ENCODE measurements around the gene NEK7. TPM values are rescaled to one million over a fixed set of nuclear protein-coding genes. Genes with fewer than 3 reads are reported as not detected.
A peak's percentile ranks its signal among the peaks of the same experiment; 100 is the strongest.

NEK7 gene
- total RNA-seq, 1 donor, result 366 TPM

DNA sequence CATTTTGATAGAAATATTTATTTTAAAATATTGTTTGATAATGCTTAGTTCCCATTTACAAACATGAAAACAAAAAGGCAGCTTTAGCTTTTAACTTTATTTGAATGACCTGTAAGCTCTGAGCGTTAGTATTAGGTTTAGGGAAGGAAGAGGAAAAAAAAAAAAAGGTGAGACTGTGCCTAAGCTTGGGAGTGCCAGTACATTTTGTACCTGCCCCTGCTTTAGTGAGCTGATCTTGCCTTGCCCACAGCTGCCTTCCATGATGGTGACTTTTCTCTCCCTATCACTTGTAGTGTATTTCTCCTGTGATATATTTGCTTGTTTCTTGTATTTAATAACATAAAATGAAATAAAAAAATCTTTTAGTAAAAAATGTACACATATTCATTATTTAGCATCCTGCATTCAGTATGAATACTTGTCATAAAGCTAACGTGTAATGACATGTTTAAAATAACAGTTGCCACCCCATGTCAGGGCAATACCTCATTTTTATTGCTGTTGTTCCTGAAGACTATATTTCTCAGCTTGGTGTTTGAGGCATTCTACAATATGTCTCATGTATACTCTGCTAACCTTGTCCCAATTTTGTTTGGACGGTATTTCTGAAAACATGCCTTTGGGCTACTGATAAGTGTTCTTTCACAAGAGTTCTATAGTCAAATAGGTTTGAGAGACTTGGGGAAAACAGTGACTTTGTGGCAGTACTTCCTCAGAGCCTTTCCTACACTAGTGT, 76.3 kb downstream of the NEK7 start:
- TF ChIP-seq, protein P1, sequence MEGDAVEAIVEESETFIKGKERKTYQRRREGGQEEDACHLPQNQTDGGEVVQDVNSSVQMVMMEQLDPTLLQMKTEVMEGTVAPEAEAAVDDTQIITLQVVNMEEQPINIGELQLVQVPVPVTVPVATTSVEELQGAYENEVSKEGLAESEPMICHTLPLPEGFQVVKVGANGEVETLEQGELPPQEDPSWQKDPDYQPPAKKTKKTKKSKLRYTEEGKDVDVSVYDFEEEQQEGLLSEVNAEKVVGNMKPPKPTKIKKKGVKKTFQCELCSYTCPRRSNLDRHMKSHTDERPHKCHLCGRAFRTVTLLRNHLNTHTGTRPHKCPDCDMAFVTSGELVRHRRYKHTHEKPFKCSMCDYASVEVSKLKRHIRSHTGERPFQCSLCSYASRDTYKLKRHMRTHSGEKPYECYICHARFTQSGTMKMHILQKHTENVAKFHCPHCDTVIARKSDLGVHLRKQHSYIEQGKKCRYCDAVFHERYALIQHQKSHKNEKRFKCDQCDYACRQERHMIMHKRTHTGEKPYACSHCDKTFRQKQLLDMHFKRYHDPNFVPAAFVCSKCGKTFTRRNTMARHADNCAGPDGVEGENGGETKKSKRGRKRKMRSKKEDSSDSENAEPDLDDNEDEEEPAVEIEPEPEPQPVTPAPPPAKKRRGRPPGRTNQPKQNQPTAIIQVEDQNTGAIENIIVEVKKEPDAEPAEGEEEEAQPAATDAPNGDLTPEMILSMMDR (IDR thresholded peaks at IDR 0.05; ENCODE audit: insufficient read depth, low read depth, low read length), result no peak
- DNase-seq (ENCODE audit: low read depth), result no peak
- no peak overlapping the region for H3K4me3 ChIP-seq (ENCODE audit: low read depth, low read length)

DNA sequence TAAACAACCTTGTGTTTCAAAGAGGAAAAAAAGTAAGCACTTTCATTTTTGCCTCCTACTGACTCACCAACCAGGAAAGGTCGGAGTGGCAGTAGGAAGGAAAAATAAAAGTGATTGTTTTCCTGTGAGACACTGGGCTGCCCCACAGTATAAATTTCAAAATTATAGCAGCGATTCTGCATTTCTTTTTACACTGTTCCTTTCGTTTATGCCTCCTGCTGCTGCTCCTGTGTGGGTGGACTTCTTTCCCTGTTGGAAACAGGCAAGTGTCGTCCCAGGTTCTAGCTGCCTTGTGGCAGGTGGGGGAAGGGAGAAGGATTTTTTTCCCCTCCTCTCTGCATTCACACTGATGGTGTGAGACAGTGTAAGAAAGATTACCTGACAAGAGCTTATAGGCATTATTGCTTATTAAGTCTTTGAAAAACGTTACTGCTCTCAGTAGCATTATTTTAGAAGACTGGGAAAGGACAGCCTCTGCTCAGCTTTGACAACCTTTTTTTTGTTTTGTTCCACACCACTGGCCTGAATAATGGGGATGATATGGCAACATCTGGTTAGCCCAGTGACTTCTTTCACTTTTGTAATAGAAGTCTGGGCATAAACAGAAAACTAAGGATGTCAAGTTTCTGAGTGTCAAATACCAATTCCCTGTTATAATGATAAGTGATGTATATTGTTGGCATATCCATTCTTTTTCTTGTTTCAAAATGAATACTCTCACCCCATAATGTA, 77.9 kb downstream of the NEK7 start:
- TF ChIP-seq, protein P1 (IDR thresholded peaks at IDR 0.05; ENCODE audit: insufficient read depth, low read depth, low read length), result no peak
- DNase-seq (ENCODE audit: low read depth), result peak; percentile 59
- peak overlapping the region; percentile 48 for H3K4me3 ChIP-seq (ENCODE audit: low read depth, low read length)

DNA sequence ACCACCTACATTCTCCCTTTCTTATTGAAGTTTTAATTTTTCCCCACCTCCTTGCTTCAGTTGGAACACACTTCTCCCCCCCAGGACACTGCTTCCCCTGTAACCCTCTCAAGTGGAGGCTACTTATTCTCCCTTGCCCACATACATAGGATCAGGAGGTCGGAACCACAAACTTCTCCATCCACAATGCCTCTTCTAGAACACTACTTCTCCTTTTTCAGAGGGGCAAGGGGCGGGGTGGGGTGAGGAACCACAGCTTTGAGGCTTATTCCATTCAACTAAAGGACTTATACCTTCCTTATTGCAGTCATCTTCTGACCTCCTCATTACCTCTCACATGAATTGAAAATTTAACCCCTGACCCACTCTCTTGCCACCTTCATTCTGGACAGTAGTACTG, 81.3 kb downstream of the NEK7 start:
- TF ChIP-seq, protein P1 (IDR thresholded peaks at IDR 0.05; ENCODE audit: insufficient read depth, low read depth, low read length), result no peak
- DNase-seq (ENCODE audit: low read depth), result no peak
- no peak overlapping the region for H3K4me3 ChIP-seq (ENCODE audit: low read depth, low read length)

DNA sequence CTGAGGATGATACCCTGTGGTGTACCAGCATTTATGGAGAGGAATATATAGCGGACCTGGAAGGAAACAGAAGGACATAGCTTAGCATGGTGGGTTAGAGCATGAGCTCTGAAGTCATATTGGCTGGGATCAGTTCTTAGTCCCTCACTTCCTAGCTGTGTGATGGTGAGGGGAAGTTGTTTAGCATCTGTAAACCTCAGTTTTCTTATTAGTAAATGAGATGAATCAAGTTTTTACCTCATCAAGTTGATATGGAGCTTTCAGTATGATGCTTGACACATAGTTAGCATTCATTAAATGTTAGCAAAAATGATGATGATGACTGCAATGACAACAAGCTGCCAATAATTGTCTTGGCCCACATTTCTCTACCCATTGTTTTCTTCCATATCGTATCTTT, 84.8 kb downstream of the NEK7 start:
- no peak overlapping the region for H3K4me3 ChIP-seq (ENCODE audit: low read depth, low read length)
- no peak for DNase-seq (ENCODE audit: low read depth)
- TF ChIP-seq, protein P1 (IDR thresholded peaks at IDR 0.05; ENCODE audit: insufficient read depth, low read depth, low read length), result no peak

DNA sequence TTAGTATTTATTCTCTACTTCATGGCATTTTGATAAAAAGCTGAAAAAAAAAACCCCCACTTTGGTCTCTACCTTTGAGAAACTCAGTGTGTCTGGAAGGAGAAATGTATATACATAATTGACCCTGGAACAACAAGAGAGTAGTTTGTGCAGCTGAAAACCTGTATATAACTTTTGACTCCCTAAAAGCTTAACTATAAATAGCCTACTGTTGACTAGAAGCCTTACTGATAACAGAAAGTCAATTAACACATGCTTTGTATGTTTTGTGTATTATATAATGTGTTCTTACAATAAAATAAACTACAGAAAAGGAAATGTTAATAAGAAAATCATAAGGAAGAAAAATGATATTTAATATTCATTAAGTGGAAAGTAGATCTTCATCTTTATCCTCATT, 88.0 kb downstream of the NEK7 start:
- no peak for DNase-seq (ENCODE audit: low read depth)
- H3K4me3 ChIP-seq (ENCODE audit: low read depth, low read length), result no peak overlapping the region
- TF ChIP-seq, protein P1 (IDR thresholded peaks at IDR 0.05; ENCODE audit: insufficient read depth, low read depth, low read length), result no peak

DNA sequence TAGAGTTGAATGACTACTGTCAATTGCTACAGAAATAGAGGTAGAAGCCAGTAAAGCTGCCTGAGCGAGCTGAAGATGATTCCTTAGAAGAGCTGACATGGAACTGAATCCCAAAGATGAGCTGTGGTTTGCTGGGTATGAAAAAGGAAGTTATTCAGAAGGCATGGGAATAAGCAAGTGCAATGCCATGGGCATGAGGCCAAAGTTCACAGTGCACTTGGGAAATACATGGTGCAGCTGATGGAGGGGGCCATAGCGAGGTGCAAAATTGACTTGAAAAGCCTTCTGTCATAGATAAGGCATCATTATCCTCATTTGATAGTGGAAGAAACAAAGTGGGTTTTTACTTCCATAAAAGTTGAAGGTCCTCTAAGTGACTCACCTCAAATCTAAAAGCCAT, 88.6 kb downstream of the NEK7 start:
- no peak for DNase-seq (ENCODE audit: low read depth)
- TF ChIP-seq, protein P1 (IDR thresholded peaks at IDR 0.05; ENCODE audit: insufficient read depth, low read depth, low read length), result no peak
- no peak overlapping the region for H3K4me3 ChIP-seq (ENCODE audit: low read depth, low read length)
